ENCODE measurements around the gene LPAR1.

GRCh38 chr9:110954822-110955291, 83.4 kb downstream of the LPAR1 start:
- TF ChIP-seq CTCF (IDR thresholded peaks at IDR 0.05; ENCODE audit: low read depth, low read length) (no peak), EZH2phosphoT487 (IDR thresholded peaks at IDR 0.05; ENCODE audit: low read depth) (no peak)
